Upper lobe of left lung (tissue), 4 donors: ENCODE measurements around the gene CD247.

Experiments used
- CTCF ChIP-seq, 6 experiments: fragments of 450-650 bp in 4 of 6; fragments of 200-600 bp in 2 of 6; sonication (generic) in 2 of 6; IDR thresholded peaks; one replicate each; pipeline ENCODE4 v1.5.1; 2016 to 2019; ENCODE audit warnings: antibody characterized with exemption in 6 of 6
- POLR2AphosphoS5 ChIP-seq, 2 donors: sonication (generic); formaldehyde crosslinking; IDR thresholded peaks; one replicate each; pipeline ENCODE4 v1.5.1; 2017; ENCODE audit warnings: antibody characterized with exemption in 2 of 2

GRCh38 chr1:167454894-167455785, 63.2 kb downstream of the CD247 start:
- TF ChIP-seq POLR2AphosphoS5 (IDR thresholded peaks at IDR 0.05) (peak in 1 of 2 donors; percentile 3), CTCF (IDR thresholded peaks at IDR 0.05) (peak in 1 of 6 experiments; percentile 6)
